Thymus (tissue), 11 donors: Measurements from ENCODE around the gene ABCB11. TPM values are rescaled to one million over a fixed set of nuclear protein-coding genes. Genes with fewer than 3 reads are reported as not detected.
"Not testable (repeated sequence)": the region's sequence is repeated elsewhere in the genome, so short reads cannot be mapped to it uniquely, and the experiment has no call there.

Source experiments
- DNase-seq, 9 donors: peaks; one replicate each; pipeline ENCODE4 v3.0.0-alpha.2; 2013; ENCODE audit warnings: low spot score in 9 of 9, low read depth in 6 of 9, missing footprints in 1 of 9
- H3K27ac ChIP-seq, 2 donors: one replicate each; pipeline ENCODE4 v1.5.1; 2013; ENCODE audit warnings: control low read depth in 1 of 2, low read depth in 1 of 2, low read length in 1 of 2, mild to moderate bottlenecking in 1 of 2, moderate library complexity in 1 of 2
- H3K27me3 ChIP-seq, 2 donors: one replicate each; pipeline ENCODE4 v1.5.1; 2013; ENCODE audit warnings: low read length in 1 of 2; ENCODE audit not compliant: control insufficient read depth in 2 of 2, insufficient read depth in 1 of 2
- H3K36me3 ChIP-seq, 2 donors: one replicate each; pipeline ENCODE4 v1.5.1; 2013; ENCODE audit warnings: low read length in 1 of 2, mild to moderate bottlenecking in 1 of 2, moderate library complexity in 1 of 2; ENCODE audit not compliant: control insufficient read depth in 2 of 2, insufficient read depth in 2 of 2
- H3K4me1 ChIP-seq, 2 donors: one replicate each; pipeline ENCODE4 v1.5.1; 2013; ENCODE audit warnings: low read length in 2 of 2; ENCODE audit not compliant: control insufficient read depth in 2 of 2, insufficient read depth in 2 of 2
- H3K4me3 ChIP-seq, 2 donors: one replicate each; pipeline ENCODE4 v1.5.1; 2013; ENCODE audit warnings: low read length in 2 of 2, control low read depth in 1 of 2, mild to moderate bottlenecking in 1 of 2
- H3K9me3 ChIP-seq, 2 donors: one replicate each; pipeline ENCODE4 v1.5.1; 2013; ENCODE audit warnings: low read length in 1 of 2, mild to moderate bottlenecking in 1 of 2; ENCODE audit not compliant: control insufficient read depth in 2 of 2, insufficient read depth in 1 of 2
- WGBS: extraction: QIAGEN DNeasy Blood & Tissue Kit; methylation state at CpG from one replicate; pipeline ENCODE4 v1.1.7; 2013; 5-methylcytosine and 5-hydroxymethylcytosine counted together
- polyA plus RNA-seq: library from polyadenylated mRNA; stranded (reverse); fragments of 200-250 nt; gene quantifications from one replicate; pipeline ENCODE4 v1.2.3, GENCODE V29; 2013
- total RNA-seq: library from RNA; stranded (reverse); fragments of 120-200 nt; gene quantifications from one replicate; pipeline ENCODE4 v1.2.4, GENCODE V29; 2013
- donor health status: healthy.

Gene ABCB11
- total and polyA plus RNA-seq, 2 donors, result 0.05 to 0.09 TPM

GRCh38 chr2:169069341-169069740 is 38.2 kb upstream of the ABCB11 start, which contains the start of gene DHRS9:
TSS of gene DHRS9 (plus strand) at chr2:169069563. CDS start at chr2:169081582, 12,019 bp downstream.
- no peak within 1 kb of the TSS for H3K27ac ChIP-seq
- H3K27me3 ChIP-seq, result no peaks in the 10 kb centered on the region
- H3K4me1 ChIP-seq, result no peaks in the 10 kb centered on the region
- no peak for DNase-seq
- no peak within 1 kb of the TSS for H3K4me3 ChIP-seq
- H3K36me3 ChIP-seq, result no peaks in the 10 kb centered on the region
- peaks cover 0 to 3% of the 10 kb centered on the region in 2 donors for H3K9me3 ChIP-seq
- WGBS, result 91% methylated on average over 5 of the region's 5 CpGs

DNA sequence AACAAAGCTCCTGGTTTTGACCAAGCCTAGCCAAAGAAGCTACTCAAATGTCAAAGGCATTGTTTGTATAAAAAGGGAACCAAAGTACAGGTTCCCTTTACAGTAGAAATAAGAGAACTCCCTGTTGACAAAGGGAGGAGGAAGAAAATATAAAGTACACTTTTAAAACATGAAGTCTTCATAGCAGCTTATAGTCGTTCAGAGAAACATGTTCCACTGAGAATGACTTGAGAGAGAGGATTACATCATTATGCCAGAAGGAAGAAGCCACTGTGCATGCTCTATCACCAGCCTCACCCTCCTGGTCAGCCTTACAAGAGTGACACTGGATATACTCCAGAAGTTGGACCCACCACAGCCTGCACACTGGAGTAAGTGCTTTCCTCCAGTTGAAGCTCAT is 35.8 kb upstream of the ABCB11 start:
- Histone ChIP-seq H3K4me1 (no peaks in the 10 kb centered on the region), H3K4me3 (no peak overlapping the region)

GRCh38 chr2:169065864-169066517 is 34.9 kb upstream of the ABCB11 start:
- DNase-seq, result no peak
- Histone ChIP-seq H3K27ac (no peak overlapping the region), H3K4me3 (no peak overlapping the region), H3K36me3 (no peaks in the 10 kb centered on the region), H3K4me1 (no peaks in the 10 kb centered on the region), H3K9me3 (peaks cover 0 to 3% of the 10 kb centered on the region in 2 donors), H3K27me3 (no peaks in the 10 kb centered on the region)
- 98% methylated on average over 2 of the region's 2 CpGs for WGBS

More for the DNA sequence above, 35.8 kb upstream of the ABCB11 start:
- peaks cover 0 to 3% of the 10 kb centered on the region in 2 donors for H3K9me3 ChIP-seq
- no peak for DNase-seq
- H3K27me3 ChIP-seq, result no peaks in the 10 kb centered on the region
- WGBS, result 29% methylated on average over 1 of the region's 1 CpG
- no peaks in the 10 kb centered on the region for H3K36me3 ChIP-seq
- H3K27ac ChIP-seq, result no peak overlapping the region

- WGBS, result 99% methylated on average over 1 of the region's 1 CpG
Observed at GRCh38 chr2:169065422-169065821, 34.3 kb upstream of the ABCB11 start.

GRCh38 chr2:169064199-169064598 is 33.1 kb upstream of the ABCB11 start:
- not testable (repeated sequence) for H3K36me3 ChIP-seq, H3K27me3 ChIP-seq, H3K4me1 ChIP-seq, H3K27ac ChIP-seq, DNase-seq, H3K9me3 ChIP-seq, H3K4me3 ChIP-seq
- 98% methylated on average over 17 of the region's 17 CpGs for WGBS

More at GRCh38 chr2:169065422-169065821, 34.3 kb upstream of the ABCB11 start:
- DNase-seq, result no peak
- H3K4me1 ChIP-seq, result no peaks in the 10 kb centered on the region
- H3K4me3 ChIP-seq, result no peak overlapping the region
- H3K9me3 ChIP-seq, result peaks cover 0 to 3% of the 10 kb centered on the region in 2 donors
- no peaks in the 10 kb centered on the region for H3K36me3 ChIP-seq
- no peak overlapping the region for H3K27ac ChIP-seq
- no peaks in the 10 kb centered on the region for H3K27me3 ChIP-seq

- not testable (repeated sequence) for H3K4me1 ChIP-seq, H3K27me3 ChIP-seq, DNase-seq, H3K4me3 ChIP-seq, H3K36me3 ChIP-seq, H3K9me3 ChIP-seq, H3K27ac ChIP-seq
- WGBS, result 94% methylated on average over 2 of the region's 2 CpGs
Observed at GRCh38 chr2:169054575-169054974, 23.5 kb upstream of the ABCB11 start.

GRCh38 chr2:169050476-169051240 is 19.5 kb upstream of the ABCB11 start:
- H3K9me3 ChIP-seq, result peaks cover 0 to 4% of the 10 kb centered on the region in 2 donors
- H3K4me1 ChIP-seq, result no peaks in the 10 kb centered on the region
- H3K36me3 ChIP-seq, result no peaks in the 10 kb centered on the region
- H3K4me3 ChIP-seq, result no peak overlapping the region
- no peaks in the 10 kb centered on the region for H3K27me3 ChIP-seq
- no peak for DNase-seq
- WGBS, result 96% methylated on average over 5 of the region's 5 CpGs
- H3K27ac ChIP-seq, result no peak overlapping the region

DNA sequence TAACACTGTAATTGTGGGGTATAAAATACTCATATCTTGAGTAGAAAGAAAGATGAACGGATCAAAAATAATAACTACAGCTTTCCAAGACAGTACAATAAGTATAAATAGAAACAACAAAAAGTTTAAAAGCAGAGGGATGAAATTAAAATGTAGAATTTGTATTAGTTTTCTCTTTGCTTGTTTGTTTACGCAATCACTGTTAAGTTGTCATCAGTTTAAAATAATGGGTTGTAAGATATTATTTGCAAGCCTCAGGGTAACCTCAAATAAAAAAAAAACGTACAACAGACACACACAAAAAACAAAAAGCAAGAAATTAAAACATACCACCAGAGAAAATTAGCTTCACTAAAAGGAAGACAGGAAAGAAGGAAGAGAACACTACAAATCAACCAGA is 18.0 kb upstream of the ABCB11 start:
- Histone ChIP-seq H3K27ac (no peak overlapping the region), H3K27me3 (no peaks in the 10 kb centered on the region), H3K36me3 (no peaks in the 10 kb centered on the region), H3K4me1 (no peaks in the 10 kb centered on the region), H3K4me3 (no peak overlapping the region), H3K9me3 (peaks cover 0 to 3% of the 10 kb centered on the region in 2 donors)
- WGBS, result 90% methylated on average over 3 of the region's 3 CpGs
- DNase-seq, result no peak
